H9 (cell line): Measurements from ENCODE around the gene ARL4C. TPM values are rescaled to one million over a fixed set of nuclear protein-coding genes. Genes with fewer than 3 reads are reported as not detected.

ENCODE experiments used
- DNase-seq: peaks from one replicate; pipeline ENCODE4 v3.0.0-alpha.2; 2017
- H2AFZ ChIP-seq: one replicate; pipeline ENCODE4 v1.6.1; 2013; ENCODE audit warnings: mild to moderate bottlenecking, low read length, control low read depth, moderate library complexity
- H2AK5ac ChIP-seq: 2 replicates; pipeline ENCODE4 v1.6.1; 2013; ENCODE audit warnings: low read length, control low read depth, mixed read lengths; ENCODE audit not compliant: insufficient read length
- H2BK120ac ChIP-seq: one replicate; pipeline ENCODE4 v1.6.1; 2013; ENCODE audit warnings: low read depth, mild to moderate bottlenecking, low read length, control low read depth, inconsistent platforms; ENCODE audit not compliant: poor library complexity, severe bottlenecking
- H2BK12ac ChIP-seq: 2 replicates; pipeline ENCODE4 v1.6.1; 2013; ENCODE audit warnings: low read length, control low read depth, mixed read lengths, low read depth; ENCODE audit not compliant: insufficient read length
- H2BK15ac ChIP-seq: 2 replicates; pipeline ENCODE4 v1.6.1; 2013; ENCODE audit warnings: low read depth, low read length, control low read depth
- H2BK20ac ChIP-seq: one replicate; pipeline ENCODE4 v1.6.1; 2013; ENCODE audit warnings: low read depth, mild to moderate bottlenecking, low read length, control low read depth, inconsistent platforms; ENCODE audit not compliant: poor library complexity, severe bottlenecking
- H2BK5ac ChIP-seq: 2 replicates; pipeline ENCODE4 v1.6.1; 2013; ENCODE audit warnings: low read length, control low read depth, mixed read lengths; ENCODE audit not compliant: insufficient read length
- H3K14ac ChIP-seq: 2 replicates; pipeline ENCODE4 v1.6.1; 2013; ENCODE audit warnings: low read length, control low read depth; ENCODE audit not compliant: insufficient read depth
- H3K18ac ChIP-seq: 2 replicates; pipeline ENCODE4 v1.6.1; 2013; ENCODE audit warnings: low read depth, mild to moderate bottlenecking, mixed read lengths, low read length, control low read depth; ENCODE audit not compliant: insufficient read length
- H3K23ac ChIP-seq: 2 replicates; pipeline ENCODE4 v1.6.1; 2013; ENCODE audit warnings: low read length, control low read depth, mixed read lengths, low read depth; ENCODE audit not compliant: insufficient read length
- H3K23me2 ChIP-seq: 2 replicates; pipeline ENCODE4 v1.6.1; 2013; ENCODE audit warnings: low read depth, mild to moderate bottlenecking, mixed read lengths, low read length, control low read depth; ENCODE audit not compliant: insufficient read length, poor library complexity, severe bottlenecking
- H3K27ac ChIP-seq: 2 replicates; pipeline ENCODE4 v1.5.1; 2013; ENCODE audit warnings: low read length, control low read depth, mixed read lengths, low read depth; ENCODE audit not compliant: insufficient read length
- H3K27me3 ChIP-seq: 2 replicates; pipeline ENCODE4 v1.6.1; 2013; ENCODE audit warnings: low read length, control low read depth, inconsistent platforms; ENCODE audit not compliant: insufficient read depth
- H3K4ac ChIP-seq: 2 replicates; pipeline ENCODE4 v1.6.1; 2013; ENCODE audit warnings: low read depth, mild to moderate bottlenecking, control low read depth, inconsistent platforms, low read length, moderate library complexity
- H3K4me1 ChIP-seq: 2 replicates; pipeline ENCODE4 v1.6.1; 2013; ENCODE audit warnings: low read length, control low read depth, inconsistent platforms; ENCODE audit not compliant: insufficient read depth
- H3K4me2 ChIP-seq: 2 replicates; pipeline ENCODE4 v1.6.1; 2013; ENCODE audit warnings: low read length, control low read depth, mixed read lengths; ENCODE audit not compliant: insufficient read length, insufficient read depth
- H3K56ac ChIP-seq: 2 replicates; pipeline ENCODE4 v1.6.1; 2013; ENCODE audit warnings: low read depth, mild to moderate bottlenecking, mixed read lengths, low read length, control low read depth; ENCODE audit not compliant: insufficient read length
- H3K79me1 ChIP-seq: 2 replicates; pipeline ENCODE4 v1.6.1; 2013; ENCODE audit warnings: low read depth, mild to moderate bottlenecking, moderate library complexity, low read length, control low read depth, inconsistent platforms; ENCODE audit not compliant: insufficient read depth, poor library complexity, severe bottlenecking
- H3K79me2 ChIP-seq: 2 replicates; pipeline ENCODE4 v1.6.1; 2013; ENCODE audit warnings: low read length, control low read depth, inconsistent platforms; ENCODE audit not compliant: insufficient read depth
- H3K9ac ChIP-seq: 2 replicates; pipeline ENCODE4 v1.6.1; 2013; ENCODE audit warnings: low read length, control low read depth, mixed read lengths; ENCODE audit not compliant: insufficient read length; ENCODE audit errors: extremely low read depth
- H3K9me3 ChIP-seq: one replicate; pipeline ENCODE4 v1.6.1; 2013; ENCODE audit warnings: low read depth, low read length, inconsistent platforms; ENCODE audit not compliant: control insufficient read depth
- H3T11ph ChIP-seq: one replicate; pipeline ENCODE4 v1.6.1; 2013; ENCODE audit warnings: mild to moderate bottlenecking, low read length, control low read depth, inconsistent platforms
- H4K20me1 ChIP-seq: one replicate; pipeline ENCODE4 v1.6.1; 2013; ENCODE audit not compliant: control insufficient read depth, insufficient read length, insufficient read depth
- H4K5ac ChIP-seq: 2 replicates; pipeline ENCODE4 v1.6.1; 2013; ENCODE audit warnings: low read depth, mild to moderate bottlenecking, mixed read lengths, low read length, control low read depth; ENCODE audit not compliant: insufficient read length
- H4K8ac ChIP-seq: replicated peaks from 2 replicates; pipeline ENCODE4 v1.6.1; 2013; ENCODE audit warnings: low read length, control low read depth, mixed read lengths, low read depth; ENCODE audit not compliant: insufficient read length
- H4K91ac ChIP-seq: 2 replicates; pipeline ENCODE4 v1.6.1; 2013; ENCODE audit warnings: low read depth, mild to moderate bottlenecking, moderate library complexity, mixed read lengths, low read length, control low read depth; ENCODE audit not compliant: insufficient read length
- H3K27ac Mint-ChIP-seq, 3 experiments: 2 replicates in 2 of 3; 3 replicates in 1 of 3; pipeline ENCODE4 v1.8.0; 2020 to 2021; ENCODE audit warnings: mixed read lengths in 3 of 3, mild to moderate bottlenecking in 1 of 3, moderate library complexity in 1 of 3
- H3K27me3 Mint-ChIP-seq: 2 replicates; pipeline ENCODE4 v1.8.0; 2021; ENCODE audit warnings: low read depth, mild to moderate bottlenecking, moderate library complexity, mixed read lengths
- H3K36me3 Mint-ChIP-seq, 3 experiments: 2 replicates in 2 of 3; 3 replicates in 1 of 3; pipeline ENCODE4 v1.8.0; 2020 to 2021; ENCODE audit warnings: low read depth in 3 of 3, mixed read lengths in 3 of 3; ENCODE audit not compliant: insufficient read depth in 1 of 3
- H3K4me1 Mint-ChIP-seq, 2 experiments: 2 replicates each; pipeline ENCODE4 v1.8.0; 2020; ENCODE audit warnings: mixed read lengths in 2 of 2
- H3K4me3 Mint-ChIP-seq, 2 experiments: 2 replicates in 1 of 2; 3 replicates in 1 of 2; pipeline ENCODE4 v1.8.0; 2020 to 2021; ENCODE audit warnings: mild to moderate bottlenecking in 2 of 2, mixed read lengths in 2 of 2, moderate library complexity in 1 of 2
- H3K9me3 Mint-ChIP-seq, 2 experiments: 2 replicates in 1 of 2; 3 replicates in 1 of 2; pipeline ENCODE4 v1.8.0; 2020; ENCODE audit warnings: mild to moderate bottlenecking in 2 of 2, mixed read lengths in 2 of 2, moderate library complexity in 1 of 2
- CTCF ChIP-seq: fragments of 200-600 bp; sonication (generic); conservative IDR thresholded peaks from 3 replicates; pipeline ENCODE4 v1.8.0; 2021; ENCODE audit warnings: antibody characterized with exemption, mild to moderate bottlenecking
- WGBS: extraction: QIAGEN DNeasy Blood & Tissue Kit; methylation state at CpG from one replicate; pipeline ENCODE4 v1.1.7; 2013; ENCODE audit warnings: missing lambda C conversion rate, low lambda C conversion rate, mixed read lengths; ENCODE audit not compliant: insufficient read length; ENCODE audit errors: extremely low coverage; 5-methylcytosine and 5-hydroxymethylcytosine counted together
- total RNA-seq: library from RNA; stranded (reverse); gene quantifications from 2 replicates; pipeline ENCODE4 v1.2.1, GENCODE V29; 2021

Gene ARL4C
- total RNA-seq, 1 experiment from 2014 or later: 12.0 TPM

GRCh38 chr2:234500394-234501006 lies 3.6 kb upstream of the ARL4C start:
- no CpG with 5 or more reads among the region's 9 CpGs for WGBS
- H3K4me1 ChIP-seq: peaks cover 9% of the 10 kb centered on the region; the same call in 1 of the 2 replicates
- H3K9ac ChIP-seq: no peak overlapping the region
- H4K5ac ChIP-seq: no peak overlapping the region
- Mint-ChIP-seq H3K9me3 (no peaks in the 10 kb centered on the region; a peak in 1 of 5 replicates), H3K4me3 (no peak overlapping the region), H3K4me1 (peaks cover 25 to 35% of the 10 kb centered on the region in 2 experiments), H3K27me3 (peaks cover 29% of the 10 kb centered on the region), H3K36me3 (no peaks in the 10 kb centered on the region; a peak in 1 of 7 replicates), H3K27ac (no peak overlapping the region)
- TF ChIP-seq CTCF: peak; percentile 74; the same call in 2 of the 3 replicates
- H3K27me3 ChIP-seq: peaks cover 4% of the 10 kb centered on the region; the same call in 1 of the 2 replicates
- peaks cover 13% of the 10 kb centered on the region for H3K23me2 ChIP-seq
- no peak overlapping the region for H2BK5ac ChIP-seq
- H2BK120ac ChIP-seq: no peak overlapping the region
- no peaks in the 10 kb centered on the region for H3K9me3 ChIP-seq
- no peak overlapping the region for H4K8ac ChIP-seq
- no peak overlapping the region for H3K56ac ChIP-seq
- no peak overlapping the region for H3K4ac ChIP-seq
- H3K79me2 ChIP-seq: no peaks in the 10 kb centered on the region
- no peak overlapping the region for H3K27ac ChIP-seq
- H2AK5ac ChIP-seq: no peak overlapping the region
- H2AFZ ChIP-seq: no peak overlapping the region
- peak; percentile 59 for DNase-seq
- no peaks in the 10 kb centered on the region for H3K79me1 ChIP-seq
- no peak overlapping the region for H2BK15ac ChIP-seq
- H3K23ac ChIP-seq: no peak overlapping the region
- H3K18ac ChIP-seq: no peak overlapping the region
- H3K4me2 ChIP-seq: no peak overlapping the region
- no peak overlapping the region for H3K14ac ChIP-seq
- H3T11ph ChIP-seq: no peak overlapping the region
- H4K20me1 ChIP-seq: peaks cover 2% of the 10 kb centered on the region
- H4K91ac ChIP-seq: no peak overlapping the region
- no peak overlapping the region for H2BK12ac ChIP-seq
- no peak overlapping the region for H2BK20ac ChIP-seq
